Astrocyte (in vitro differentiated cells and primary cell): ENCODE measurements around the gene TMEM52B. TPM values are rescaled to one million over a fixed set of nuclear protein-coding genes. Genes with fewer than 3 reads are reported as not detected.

Experiments
- DNase-seq: peaks from one replicate; pipeline ENCODE4 v3.0.0-alpha.2; 2010; ENCODE audit warnings: low read depth
- FAIRE-seq: peaks from 2 replicates; lab custom pipeline; 2011; peaks lifted over from hg19 to GRCh38; lab: Jason Lieb, UNC
- H2AFZ ChIP-seq: 2 replicates; pipeline ENCODE4 v1.6.0; 2012; ENCODE audit warnings: low read depth, low read length, inconsistent platforms
- H3K27ac ChIP-seq: 2 replicates; pipeline ENCODE4 v1.5.1; 2011; ENCODE audit warnings: low read depth, low read length, inconsistent platforms
- H3K27me3 ChIP-seq: 2 replicates; pipeline ENCODE4 v1.6.0; 2011; ENCODE audit warnings: low read length, inconsistent platforms; ENCODE audit not compliant: insufficient read depth
- H3K36me3 ChIP-seq: 2 replicates; pipeline ENCODE4 v1.5.1; 2011; ENCODE audit warnings: low read length, inconsistent platforms; ENCODE audit not compliant: insufficient read depth
- H3K4me1 ChIP-seq: 2 replicates; pipeline ENCODE4 v1.5.1; 2011; ENCODE audit warnings: low read length, inconsistent platforms; ENCODE audit not compliant: insufficient read depth
- H3K4me2 ChIP-seq: 2 replicates; pipeline ENCODE4 v1.6.0; 2012; ENCODE audit warnings: low read length, inconsistent platforms
- H3K4me3 ChIP-seq: 2 replicates; pipeline ENCODE4 v1.5.1; 2011; ENCODE audit warnings: low read depth, mild to moderate bottlenecking, low read length, inconsistent platforms; ENCODE audit not compliant: insufficient read depth
- H3K79me2 ChIP-seq: 2 replicates; pipeline ENCODE4 v1.6.0; 2012; ENCODE audit warnings: mild to moderate bottlenecking, low read length, inconsistent platforms; ENCODE audit not compliant: insufficient read depth
- H3K9ac ChIP-seq: 2 replicates; pipeline ENCODE4 v1.6.0; 2012; ENCODE audit warnings: mild to moderate bottlenecking, low read length, inconsistent platforms
- H3K9me3 ChIP-seq: 2 replicates; pipeline ENCODE4 v1.5.1; 2012; ENCODE audit warnings: low read depth, mild to moderate bottlenecking, low read length, inconsistent platforms; ENCODE audit not compliant: insufficient read depth
- H4K20me1 ChIP-seq: 2 replicates; pipeline ENCODE4 v1.6.0; 2012; ENCODE audit warnings: low read length, inconsistent platforms; ENCODE audit not compliant: insufficient read depth
- H3K27ac Mint-ChIP-seq: one replicate; pipeline ENCODE4 v1.8.0; 2021; ENCODE audit warnings: mild to moderate bottlenecking, mixed read lengths; ENCODE audit not compliant: unreplicated experiment
- H3K27me3 Mint-ChIP-seq: one replicate; pipeline ENCODE4 v1.8.0; 2021; ENCODE audit warnings: low read depth, mixed read lengths; ENCODE audit not compliant: unreplicated experiment
- H3K36me3 Mint-ChIP-seq: one replicate; pipeline ENCODE4 v1.8.0; 2021; ENCODE audit warnings: low read depth, mixed read lengths; ENCODE audit not compliant: unreplicated experiment
- H3K4me1 Mint-ChIP-seq: one replicate; pipeline ENCODE4 v1.8.0; 2021; ENCODE audit warnings: low read depth, mixed read lengths; ENCODE audit not compliant: unreplicated experiment
- H3K4me3 Mint-ChIP-seq: one replicate; pipeline ENCODE4 v1.8.0; 2021; ENCODE audit warnings: mild to moderate bottlenecking, moderate library complexity, mixed read lengths; ENCODE audit not compliant: unreplicated experiment
- H3K9me3 Mint-ChIP-seq: one replicate; pipeline ENCODE4 v1.8.0; 2021; ENCODE audit warnings: mild to moderate bottlenecking, mixed read lengths; ENCODE audit not compliant: unreplicated experiment
- CTCF ChIP-seq: IDR thresholded peaks from 2 replicates; pipeline ENCODE4 v1.5.1; 2011; ENCODE audit warnings: low read depth, mild to moderate bottlenecking, inconsistent platforms, low read length, moderate library complexity; ENCODE audit not compliant: insufficient read depth
- EZH2 ChIP-seq: IDR thresholded peaks from 2 replicates; pipeline ENCODE4 v1.6.1; 2012; ENCODE audit warnings: mild to moderate bottlenecking, low read length, inconsistent platforms; ENCODE audit not compliant: insufficient read depth
- total RNA-seq: library from RNA; stranded (reverse); gene quantifications from 2 replicates; pipeline ENCODE4 v1.2.1, GENCODE V29; 2021

TMEM52B gene
- total RNA-seq, 1 donor from 2014 or later, result 0.45 TPM

GRCh38 chr12:10179776-10180181, 947 bp downstream of the TMEM52B start:
- DNase-seq, result no peak
- H3K4me2 ChIP-seq, result peak overlapping the region; percentile 38
- Mint-ChIP-seq H3K27ac (no peak overlapping the region), H3K4me3 (no peak overlapping the region), H3K9me3 (no peaks in the 10 kb centered on the region), H3K27me3 (no peaks in the 10 kb centered on the region), H3K4me1 (peaks cover 7% of the 10 kb centered on the region), H3K36me3 (no peaks in the 10 kb centered on the region)
- no peak for FAIRE-seq
- H3K79me2 ChIP-seq, result no peaks in the 10 kb centered on the region
- no peaks in the 10 kb centered on the region for H3K36me3 ChIP-seq
- H3K27ac ChIP-seq, result no peak overlapping the region
- peaks cover 2% of the 10 kb centered on the region for H3K27me3 ChIP-seq
- no peak overlapping the region for H3K4me3 ChIP-seq
- TF ChIP-seq CTCF, result no peak
- no peak for TF ChIP-seq EZH2
- H4K20me1 ChIP-seq, result no peaks in the 10 kb centered on the region
- no peak overlapping the region for H3K9ac ChIP-seq
- no peaks in the 10 kb centered on the region for H3K9me3 ChIP-seq
- H3K4me1 ChIP-seq, result peaks cover 3% of the 10 kb centered on the region
- H2AFZ ChIP-seq, result peak overlapping the region; percentile 5

GRCh38 chr12:10182354-10183049, 3.7 kb downstream of the TMEM52B start:
- Histone ChIP-seq H3K9me3 (no peaks in the 10 kb centered on the region), H3K79me2 (no peaks in the 10 kb centered on the region), H3K4me1 (peaks cover 3% of the 10 kb centered on the region), H3K27me3 (no peaks in the 10 kb centered on the region), H3K9ac (no peak overlapping the region), H3K36me3 (no peaks in the 10 kb centered on the region), H3K4me3 (no peak overlapping the region), H4K20me1 (no peaks in the 10 kb centered on the region), H3K4me2 (no peak overlapping the region), H2AFZ (no peak overlapping the region), H3K27ac (no peak overlapping the region)
- peak; percentile 39 for FAIRE-seq
- Mint-ChIP-seq H3K36me3 (no peaks in the 10 kb centered on the region), H3K27me3 (no peaks in the 10 kb centered on the region), H3K27ac (no peak overlapping the region), H3K4me1 (peaks cover 7% of the 10 kb centered on the region), H3K9me3 (no peaks in the 10 kb centered on the region), H3K4me3 (no peak overlapping the region)
- TF ChIP-seq CTCF (no peak), EZH2 (no peak)
- peak; percentile 31 for DNase-seq

GRCh38 chr12:10184261-10184843, 5.5 kb downstream of the TMEM52B start:
- H3K27ac ChIP-seq, result no peak overlapping the region
- Mint-ChIP-seq H3K27me3 (no peaks in the 10 kb centered on the region), H3K4me1 (peaks cover 7% of the 10 kb centered on the region), H3K9me3 (no peaks in the 10 kb centered on the region), H3K4me3 (no peak overlapping the region), H3K27ac (no peak overlapping the region), H3K36me3 (no peaks in the 10 kb centered on the region)
- H2AFZ ChIP-seq, result no peak overlapping the region
- FAIRE-seq (no peak), DNase-seq (no peak)
- H3K4me1 ChIP-seq, result peaks cover 3% of the 10 kb centered on the region
- H3K36me3 ChIP-seq, result no peaks in the 10 kb centered on the region
- no peaks in the 10 kb centered on the region for H3K79me2 ChIP-seq
- TF ChIP-seq EZH2 (no peak), CTCF (no peak)
- H3K9ac ChIP-seq, result no peak overlapping the region
- no peaks in the 10 kb centered on the region for H3K9me3 ChIP-seq
- no peaks in the 10 kb centered on the region for H3K27me3 ChIP-seq
- H3K4me3 ChIP-seq, result no peak overlapping the region
- H4K20me1 ChIP-seq, result no peaks in the 10 kb centered on the region
- H3K4me2 ChIP-seq, result no peak overlapping the region
